IPS-20b (cell line): ENCODE measurements around the gene CYB5R2.

Experiments used
- H3K27ac ChIP-seq: one replicate; pipeline ENCODE4 v1.5.1; 2013; ENCODE audit warnings: low read length
- H3K27me3 ChIP-seq: 2 replicates; pipeline ENCODE4 v1.6.1; 2013; ENCODE audit warnings: mild to moderate bottlenecking, low read length, inconsistent platforms; ENCODE audit not compliant: insufficient read depth
- H3K36me3 ChIP-seq: 2 replicates; pipeline ENCODE4 v1.6.1; 2013; ENCODE audit warnings: low read depth, mild to moderate bottlenecking, inconsistent platforms, low read length, moderate library complexity; ENCODE audit not compliant: insufficient read depth
- H3K4me1 ChIP-seq: 2 replicates; pipeline ENCODE4 v1.6.1; 2013; ENCODE audit warnings: mild to moderate bottlenecking, control low read depth, inconsistent platforms, low read length, moderate library complexity; ENCODE audit not compliant: insufficient read depth
- H3K4me3 ChIP-seq: 2 replicates; pipeline ENCODE4 v1.5.1; 2013; ENCODE audit warnings: mild to moderate bottlenecking, low read length, inconsistent platforms
- H3K9ac ChIP-seq: 2 replicates; pipeline ENCODE4 v1.6.1; 2013; ENCODE audit warnings: low read depth, mild to moderate bottlenecking, inconsistent platforms, low read length, moderate library complexity
- H3K9me3 ChIP-seq: 2 replicates; pipeline ENCODE4 v1.6.1; 2013; ENCODE audit warnings: mild to moderate bottlenecking, low read depth, low read length, inconsistent platforms; ENCODE audit not compliant: insufficient read depth

CYB5R2 gene

GRCh38 chr11:7636350-7636749, 37.0 kb downstream of the CYB5R2 start:
- Histone ChIP-seq H3K9me3 (no peaks in the 10 kb centered on the region), H3K27me3 (no peaks in the 10 kb centered on the region), H3K27ac (no peak overlapping the region), H3K9ac (no peak overlapping the region), H3K36me3 (no peaks in the 10 kb centered on the region), H3K4me1 (0 out of 2 replicates have a peak, but pooled peaks cover 5% of the 10 kb centered on the region), H3K4me3 (no peak overlapping the region)

DNA sequence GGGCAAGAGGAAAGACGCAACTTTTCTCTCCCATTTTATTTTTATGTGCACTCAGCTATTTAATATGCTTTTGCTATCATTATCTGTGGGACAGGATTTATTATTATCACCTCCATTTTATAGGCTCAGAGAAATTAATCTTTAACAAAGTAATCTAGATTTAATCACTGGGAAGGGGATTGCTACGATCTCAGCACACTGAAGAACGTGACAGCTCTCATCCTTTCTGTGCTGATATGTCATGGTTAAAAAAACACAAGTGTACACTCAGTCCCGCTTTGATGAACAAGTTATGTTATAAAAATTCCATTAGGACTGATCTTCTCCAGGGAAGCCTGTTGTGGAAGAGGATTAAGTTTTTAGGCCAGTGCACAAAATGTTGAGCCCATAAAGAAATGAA, 37.6 kb downstream of the CYB5R2 start:
- no peak overlapping the region for H3K9ac ChIP-seq

DNA sequence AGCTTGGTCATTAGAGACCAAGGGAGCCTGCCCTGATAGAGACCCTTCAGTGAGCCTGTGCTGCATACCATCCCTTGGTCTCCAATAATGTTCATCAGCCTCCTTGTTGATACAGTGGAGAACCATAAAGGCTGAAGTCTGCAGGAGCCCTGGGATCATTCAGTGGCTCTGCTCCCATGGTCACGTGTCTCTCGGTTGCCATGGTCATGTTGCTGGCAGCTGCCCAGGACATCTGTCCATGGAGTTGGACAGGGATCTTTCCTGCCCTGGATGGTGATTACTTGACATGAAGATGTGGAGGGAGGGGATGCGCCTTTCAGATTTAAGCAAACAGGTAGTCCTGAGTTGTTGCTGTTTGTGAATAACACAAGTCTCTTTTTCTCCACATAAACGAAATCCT, 38.2 kb downstream of the CYB5R2 start:
- 0 out of 2 replicates have a peak, but pooled peaks cover 5% of the 10 kb centered on the region for H3K4me1 ChIP-seq
- H3K27me3 ChIP-seq: no peaks in the 10 kb centered on the region
- H3K9ac ChIP-seq: no peak overlapping the region
- H3K9me3 ChIP-seq: no peaks in the 10 kb centered on the region
- no peak overlapping the region for H3K4me3 ChIP-seq
- H3K36me3 ChIP-seq: no peaks in the 10 kb centered on the region
- no peak overlapping the region for H3K27ac ChIP-seq

More for the DNA sequence above, 37.6 kb downstream of the CYB5R2 start:
- Histone ChIP-seq H3K27me3 (no peaks in the 10 kb centered on the region), H3K27ac (no peak overlapping the region), H3K4me3 (no peak overlapping the region), H3K4me1 (0 out of 2 replicates have a peak, but pooled peaks cover 5% of the 10 kb centered on the region), H3K9me3 (no peaks in the 10 kb centered on the region), H3K36me3 (no peaks in the 10 kb centered on the region)

DNA sequence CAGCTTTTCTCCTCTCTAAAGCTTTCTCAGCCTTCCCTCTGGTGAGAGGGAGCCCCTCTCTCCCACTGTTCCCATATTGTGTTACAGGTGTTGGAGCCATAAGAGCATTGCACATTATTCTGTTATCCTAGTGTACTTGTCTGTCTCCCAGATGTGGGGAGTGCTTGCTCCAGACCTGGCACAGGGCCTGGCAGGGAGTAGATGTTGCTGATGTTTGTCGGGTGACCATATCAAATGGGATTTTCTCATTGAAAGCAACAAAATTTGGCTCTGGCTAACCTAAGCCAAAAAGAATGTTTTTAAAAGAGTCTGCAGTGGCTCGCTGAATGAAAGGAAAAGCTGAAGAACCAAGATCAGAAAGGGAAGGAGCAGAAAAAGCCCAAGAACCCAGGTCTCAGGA, 41.1 kb downstream of the CYB5R2 start:
- no peaks in the 10 kb centered on the region for H3K27me3 ChIP-seq
- H3K9ac ChIP-seq: no peak overlapping the region
- H3K4me3 ChIP-seq: no peak overlapping the region
- H3K27ac ChIP-seq: no peak overlapping the region
- H3K36me3 ChIP-seq: no peaks in the 10 kb centered on the region
- no peaks in the 10 kb centered on the region for H3K9me3 ChIP-seq
- H3K4me1 ChIP-seq: 0 out of 2 replicates have a peak, but pooled peaks cover 3% of the 10 kb centered on the region

GRCh38 chr11:7630002-7630401, 43.3 kb downstream of the CYB5R2 start:
- no peaks in the 10 kb centered on the region for H3K4me1 ChIP-seq
- no peak overlapping the region for H3K4me3 ChIP-seq
- no peaks in the 10 kb centered on the region; the same call in 1 of the 2 replicates for H3K36me3 ChIP-seq
- H3K9ac ChIP-seq: no peak overlapping the region
- no peaks in the 10 kb centered on the region for H3K9me3 ChIP-seq
- no peak overlapping the region for H3K27ac ChIP-seq
- no peaks in the 10 kb centered on the region for H3K27me3 ChIP-seq

DNA sequence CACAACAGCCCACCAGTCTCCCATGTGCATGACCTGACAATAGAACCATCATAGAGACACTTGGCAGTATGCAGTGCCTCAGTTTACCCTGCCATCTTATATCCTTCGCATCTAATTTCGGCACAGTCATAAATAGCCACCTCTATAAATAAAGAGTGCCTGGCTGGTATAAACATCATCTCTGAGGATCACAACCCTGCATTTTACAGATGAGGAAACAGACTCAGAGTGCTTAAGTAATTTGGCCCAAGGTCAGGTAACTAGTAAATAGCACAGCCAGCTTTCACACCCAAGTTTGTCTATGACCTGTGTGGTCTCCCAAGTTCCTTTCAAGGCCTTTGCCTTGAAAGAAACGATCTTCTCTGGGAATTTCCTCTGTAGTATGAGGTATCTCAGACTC, 44.6 kb downstream of the CYB5R2 start:
- Histone ChIP-seq H3K4me1 (no peaks in the 10 kb centered on the region), H3K9me3 (no peaks in the 10 kb centered on the region)

GRCh38 chr11:7622721-7623120, 50.6 kb downstream of the CYB5R2 start:
- no peak overlapping the region for H3K4me3 ChIP-seq
- no peak overlapping the region for H3K9ac ChIP-seq
- H3K36me3 ChIP-seq: no peaks in the 10 kb centered on the region; the same call in 1 of the 2 replicates
- no peaks in the 10 kb centered on the region for H3K27me3 ChIP-seq
- peaks cover 21% of the 10 kb centered on the region for H3K4me1 ChIP-seq
- H3K27ac ChIP-seq: no peak overlapping the region
- no peaks in the 10 kb centered on the region for H3K9me3 ChIP-seq

More for the DNA sequence above, 44.6 kb downstream of the CYB5R2 start:
- Histone ChIP-seq H3K4me3 (no peak overlapping the region), H3K36me3 (no peaks in the 10 kb centered on the region; the same call in 1 of the 2 replicates), H3K9ac (no peak overlapping the region), H3K27me3 (no peaks in the 10 kb centered on the region), H3K27ac (no peak overlapping the region)

GRCh38 chr11:7621554-7621953, 51.7 kb downstream of the CYB5R2 start:
- Histone ChIP-seq H3K27ac (peak overlapping the region; percentile 50), H3K27me3 (no peaks in the 10 kb centered on the region), H3K4me1 (peaks cover 21% of the 10 kb centered on the region)

DNA sequence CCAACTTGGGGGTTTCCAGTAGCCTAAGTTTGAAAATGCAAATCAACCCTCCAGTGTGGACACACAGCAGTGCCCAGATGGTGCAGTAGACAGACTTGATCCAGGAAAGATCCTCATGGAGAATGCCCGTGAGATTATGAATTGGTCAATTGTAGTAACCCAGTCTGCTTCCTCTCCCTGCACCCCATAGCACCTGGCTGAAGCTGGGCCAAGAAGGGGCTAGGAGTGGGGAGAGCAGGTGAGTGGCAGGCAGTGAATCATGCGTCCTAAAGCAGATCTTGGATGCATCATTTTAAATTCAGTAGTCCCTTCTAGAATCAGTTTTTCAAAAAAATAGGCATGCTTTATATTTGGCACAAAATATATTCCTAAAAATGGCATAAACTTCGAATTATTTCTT, 52.2 kb downstream of the CYB5R2 start:
- H3K9ac ChIP-seq: peak overlapping the region; percentile 31; the same call in 1 of the 2 replicates
- H3K9me3 ChIP-seq: no peaks in the 10 kb centered on the region
- no peaks in the 10 kb centered on the region for H3K36me3 ChIP-seq
- H3K4me3 ChIP-seq: peak overlapping the region; percentile 23
- no peaks in the 10 kb centered on the region for H3K27me3 ChIP-seq
- H3K27ac ChIP-seq: no peak overlapping the region
- peaks cover 21% of the 10 kb centered on the region for H3K4me1 ChIP-seq

More at GRCh38 chr11:7621554-7621953, 51.7 kb downstream of the CYB5R2 start:
- Histone ChIP-seq H3K36me3 (no peaks in the 10 kb centered on the region; the same call in 1 of the 2 replicates), H3K9ac (peak overlapping the region; percentile 31; the same call in 1 of the 2 replicates), H3K9me3 (no peaks in the 10 kb centered on the region), H3K4me3 (peak overlapping the region; percentile 23)

- Histone ChIP-seq H3K9me3 (no peaks in the 10 kb centered on the region), H3K27ac (no peak overlapping the region), H3K27me3 (no peaks in the 10 kb centered on the region), H3K9ac (no peak overlapping the region), H3K36me3 (no peaks in the 10 kb centered on the region), H3K4me3 (no peak overlapping the region), H3K4me1 (peaks cover 21% of the 10 kb centered on the region)
These were observed 54.0 kb downstream of the CYB5R2 start for GRCh38 chr11:7619322-7619721.

DNA sequence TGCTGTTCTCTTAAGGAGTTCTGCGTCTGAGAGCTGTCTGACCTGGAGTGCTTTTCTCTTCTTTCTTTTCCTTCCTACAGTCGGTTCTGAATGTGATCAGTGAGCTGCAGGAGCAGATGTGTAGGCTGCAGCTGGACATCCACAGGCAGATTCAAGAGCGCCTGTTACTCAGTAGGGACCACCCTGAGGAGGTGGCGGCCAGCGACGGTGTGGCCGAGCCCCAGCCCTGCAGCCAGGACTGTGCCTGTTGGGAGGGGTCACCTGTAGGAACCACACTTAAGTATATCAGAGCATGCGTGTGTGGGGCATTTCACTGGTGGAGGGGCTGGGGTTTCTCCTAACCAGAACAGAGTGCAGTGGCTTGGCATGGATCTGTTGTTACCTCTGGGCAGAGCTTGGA, 56.3 kb downstream of the CYB5R2 start:
- no peak overlapping the region for H3K4me3 ChIP-seq
- H3K9ac ChIP-seq: no peak overlapping the region
- no peak overlapping the region for H3K27ac ChIP-seq
- H3K27me3 ChIP-seq: no peaks in the 10 kb centered on the region
- no peaks in the 10 kb centered on the region for H3K9me3 ChIP-seq
- peaks cover 30% of the 10 kb centered on the region for H3K4me1 ChIP-seq
- no peaks in the 10 kb centered on the region for H3K36me3 ChIP-seq
